ENCODE measurements around the gene MEX3D.
"Not testable (repeated sequence)": the region's sequence is repeated elsewhere in the genome, so short reads cannot be mapped to it uniquely, and the experiment has no call there.

GRCh38 chr19:1530856-1531255 is 37.3 kb downstream of the MEX3D start:
- TF ChIP-seq, protein P1, sequence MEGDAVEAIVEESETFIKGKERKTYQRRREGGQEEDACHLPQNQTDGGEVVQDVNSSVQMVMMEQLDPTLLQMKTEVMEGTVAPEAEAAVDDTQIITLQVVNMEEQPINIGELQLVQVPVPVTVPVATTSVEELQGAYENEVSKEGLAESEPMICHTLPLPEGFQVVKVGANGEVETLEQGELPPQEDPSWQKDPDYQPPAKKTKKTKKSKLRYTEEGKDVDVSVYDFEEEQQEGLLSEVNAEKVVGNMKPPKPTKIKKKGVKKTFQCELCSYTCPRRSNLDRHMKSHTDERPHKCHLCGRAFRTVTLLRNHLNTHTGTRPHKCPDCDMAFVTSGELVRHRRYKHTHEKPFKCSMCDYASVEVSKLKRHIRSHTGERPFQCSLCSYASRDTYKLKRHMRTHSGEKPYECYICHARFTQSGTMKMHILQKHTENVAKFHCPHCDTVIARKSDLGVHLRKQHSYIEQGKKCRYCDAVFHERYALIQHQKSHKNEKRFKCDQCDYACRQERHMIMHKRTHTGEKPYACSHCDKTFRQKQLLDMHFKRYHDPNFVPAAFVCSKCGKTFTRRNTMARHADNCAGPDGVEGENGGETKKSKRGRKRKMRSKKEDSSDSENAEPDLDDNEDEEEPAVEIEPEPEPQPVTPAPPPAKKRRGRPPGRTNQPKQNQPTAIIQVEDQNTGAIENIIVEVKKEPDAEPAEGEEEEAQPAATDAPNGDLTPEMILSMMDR (IDR thresholded peaks at IDR 0.05; ENCODE audit: insufficient read depth, low read depth, low read length): not testable (repeated sequence)
- not testable (repeated sequence) for TF ChIP-seq EZH2 (IDR thresholded peaks at IDR 0.05; ENCODE audit: insufficient read depth, low read length)
